GM12801 (cell line): Measurements from ENCODE around the gene CRYGN.

ENCODE experiments used
- TF ChIP-seq, protein P1 (sequence below): IDR thresholded peaks from one replicate; pipeline ENCODE4 v1.5.1; 2011; ENCODE audit warnings: control low read depth; ENCODE audit not compliant: insufficient read length; ENCODE audit errors: extremely low read depth

CRYGN gene

GRCh38 chr7:151439855-151440798 lies at the start of gene CRYGN:
CRYGN (minus strand) TSS chr7:151440141; CDS start chr7:151439917, 224 bp downstream.
- TF ChIP-seq, protein P1, sequence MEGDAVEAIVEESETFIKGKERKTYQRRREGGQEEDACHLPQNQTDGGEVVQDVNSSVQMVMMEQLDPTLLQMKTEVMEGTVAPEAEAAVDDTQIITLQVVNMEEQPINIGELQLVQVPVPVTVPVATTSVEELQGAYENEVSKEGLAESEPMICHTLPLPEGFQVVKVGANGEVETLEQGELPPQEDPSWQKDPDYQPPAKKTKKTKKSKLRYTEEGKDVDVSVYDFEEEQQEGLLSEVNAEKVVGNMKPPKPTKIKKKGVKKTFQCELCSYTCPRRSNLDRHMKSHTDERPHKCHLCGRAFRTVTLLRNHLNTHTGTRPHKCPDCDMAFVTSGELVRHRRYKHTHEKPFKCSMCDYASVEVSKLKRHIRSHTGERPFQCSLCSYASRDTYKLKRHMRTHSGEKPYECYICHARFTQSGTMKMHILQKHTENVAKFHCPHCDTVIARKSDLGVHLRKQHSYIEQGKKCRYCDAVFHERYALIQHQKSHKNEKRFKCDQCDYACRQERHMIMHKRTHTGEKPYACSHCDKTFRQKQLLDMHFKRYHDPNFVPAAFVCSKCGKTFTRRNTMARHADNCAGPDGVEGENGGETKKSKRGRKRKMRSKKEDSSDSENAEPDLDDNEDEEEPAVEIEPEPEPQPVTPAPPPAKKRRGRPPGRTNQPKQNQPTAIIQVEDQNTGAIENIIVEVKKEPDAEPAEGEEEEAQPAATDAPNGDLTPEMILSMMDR, result no peak

DNA sequence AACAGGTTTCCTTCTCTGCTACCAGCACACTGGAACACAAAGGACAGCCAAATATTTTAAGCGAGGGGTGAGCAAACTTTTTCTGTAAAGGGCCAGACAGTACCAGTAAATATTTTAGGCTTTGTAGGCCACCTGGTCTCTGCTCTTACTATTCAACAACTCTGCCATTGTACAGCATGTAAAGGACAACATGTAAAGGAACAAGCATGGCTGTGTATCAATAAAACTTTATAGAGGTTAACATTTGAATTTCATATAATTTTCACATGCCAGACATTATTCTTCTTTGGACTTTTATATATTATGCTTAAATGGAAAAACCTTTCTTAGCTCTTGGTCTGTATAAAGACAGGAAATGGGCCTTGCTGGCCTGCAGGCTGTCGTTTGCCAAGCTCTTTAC lies 49.6 kb upstream of the CRYGN start:
- TF ChIP-seq, protein P1, result no peak

DNA sequence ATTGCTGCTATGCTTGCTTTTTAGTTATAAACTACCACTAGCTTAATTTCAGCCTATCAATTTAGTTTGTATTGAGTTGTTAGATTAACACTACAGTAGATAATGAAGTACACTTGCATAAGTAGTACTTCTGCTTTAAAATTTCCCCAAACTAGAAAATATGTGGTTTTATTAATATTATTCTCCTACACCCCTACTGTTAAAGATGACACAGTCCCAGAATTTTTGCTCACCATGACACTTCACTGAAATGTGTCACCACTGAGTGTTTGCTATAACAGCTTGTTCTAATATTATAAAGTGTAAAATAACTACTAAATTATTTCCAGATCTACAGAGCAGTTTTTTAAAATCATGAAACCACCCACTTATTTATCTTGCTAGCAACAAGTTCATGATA lies 48.2 kb upstream of the CRYGN start:
- TF ChIP-seq, protein P1, result no peak

- TF ChIP-seq, protein P1, result no peak
Observed at GRCh38 chr7:151487228-151487627, 47.3 kb upstream of the CRYGN start.

DNA sequence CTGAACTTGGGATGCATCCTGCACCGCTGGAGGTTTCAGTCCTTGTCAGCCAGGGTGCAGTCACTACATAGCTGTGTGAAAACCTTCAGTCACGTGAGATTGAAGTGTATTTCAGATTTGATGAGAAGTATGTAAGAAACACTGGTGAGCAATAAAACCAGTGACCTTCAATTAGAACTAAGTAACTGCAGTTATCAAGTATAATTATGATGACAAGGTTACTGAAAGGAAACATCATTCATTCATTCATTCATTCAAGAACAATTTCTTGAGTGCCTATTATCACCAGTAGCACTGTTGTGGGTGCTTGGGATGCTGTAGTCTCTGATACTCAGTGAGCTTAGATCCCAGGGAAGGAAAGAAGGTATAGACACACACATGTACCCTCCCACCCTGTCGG lies 46.1 kb upstream of the CRYGN start:
- TF ChIP-seq, protein P1, result no peak

- TF ChIP-seq, protein P1, result no peak
Observed at GRCh38 chr7:151484971-151485707, 45.2 kb upstream of the CRYGN start.

DNA sequence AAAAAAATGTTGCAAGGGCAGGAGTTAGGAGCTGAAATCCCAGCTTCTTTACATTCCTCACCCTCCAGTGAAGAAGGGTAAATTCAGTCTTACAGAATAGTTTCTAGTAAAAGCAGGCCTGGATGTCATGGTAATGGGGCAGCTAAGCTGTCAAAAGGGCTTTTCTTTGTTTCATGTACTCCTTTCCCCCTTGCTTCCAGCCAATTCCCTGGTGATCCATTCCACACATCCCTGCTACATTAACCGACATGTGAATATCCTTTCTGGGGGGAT lies 43.7 kb upstream of the CRYGN start:
- TF ChIP-seq, protein P1, result no peak
